Tibial nerve (tissue), 4 donors: Measurements from ENCODE around the gene SLC12A9. TPM values are rescaled to one million over a fixed set of nuclear protein-coding genes. Genes with fewer than 3 reads are reported as not detected.

ENCODE experiments used
- DNase-seq, 2 donors: peaks; one replicate each; pipeline ENCODE4 v3.0.0-alpha.2; 2019; ENCODE audit warnings: low spot score in 2 of 2
- H3K27ac ChIP-seq, 4 donors: fragments of 200-600 bp; sonication (generic) in 3 of 4; one replicate each; pipeline ENCODE4 v1.5.1; 2017 to 2019; ENCODE audit warnings: mild to moderate bottlenecking in 1 of 4
- H3K27me3 ChIP-seq, 2 donors: fragments of 200-600 bp; sonication (generic) in 1 of 2; one replicate each; pipeline versions ENCODE4 v1.5.1 to v1.6.0; 2017 to 2019
- H3K36me3 ChIP-seq, 3 donors: fragments of 200-600 bp; sonication (generic); one replicate each; pipeline ENCODE4 v1.5.1; 2018 to 2019
- H3K4me1 ChIP-seq, 4 donors: fragments of 200-600 bp; sonication (generic) in 3 of 4; one replicate each; pipeline ENCODE4 v1.5.1; 2017 to 2019
- H3K4me3 ChIP-seq, 4 donors: fragments of 200-600 bp; sonication (generic) in 3 of 4; one replicate each; pipeline ENCODE4 v1.5.1; 2017 to 2019; ENCODE audit warnings: mild to moderate bottlenecking in 1 of 4, moderate library complexity in 1 of 4
- H3K9me3 ChIP-seq, 4 donors: fragments of 200-600 bp; sonication (generic) in 3 of 4; one replicate each; pipeline ENCODE4 v1.5.1; 2017 to 2019
- EP300 ChIP-seq, 2 donors: sonication (generic); formaldehyde crosslinking; IDR thresholded peaks; one replicate each; pipeline ENCODE4 v1.6.1; 2017; ENCODE audit warnings: antibody characterized with exemption in 2 of 2, mild to moderate bottlenecking in 1 of 2
- POLR2A ChIP-seq, 2 donors: fragments of 450-650 bp; IDR thresholded peaks; one replicate each; pipeline ENCODE4 v1.6.1; 2017; ENCODE audit warnings: antibody characterized with exemption in 2 of 2, mild to moderate bottlenecking in 2 of 2, moderate library complexity in 2 of 2
- WGBS, 2 donors: methylation state at CpG; one replicate each; pipeline ENCODE4 v1.1.5; 2018; 5-methylcytosine and 5-hydroxymethylcytosine counted together
- total RNA-seq, 4 donors: library from RNA; depleted of rRNA; stranded (reverse); fragments of >200 nt; gene quantifications; one replicate each; pipeline ENCODE4 v1.1.0, GENCODE V29; 2016
- TF ChIP-seq, protein P1 (sequence below), 5 experiments: fragments of 200-600 bp in 3 of 5; fragments of 450-650 bp in 2 of 5; sonication (generic) in 3 of 5; IDR thresholded peaks; one replicate each; pipeline ENCODE4 v1.5.1; 2016 to 2019; ENCODE audit warnings: antibody characterized with exemption in 5 of 5, mild to moderate bottlenecking in 3 of 5, moderate library complexity in 2 of 5

The SLC12A9 gene
- total RNA-seq, 4 donors from 2014 or later, result 11.8 to 36.8 (median 32.1) TPM

DNA sequence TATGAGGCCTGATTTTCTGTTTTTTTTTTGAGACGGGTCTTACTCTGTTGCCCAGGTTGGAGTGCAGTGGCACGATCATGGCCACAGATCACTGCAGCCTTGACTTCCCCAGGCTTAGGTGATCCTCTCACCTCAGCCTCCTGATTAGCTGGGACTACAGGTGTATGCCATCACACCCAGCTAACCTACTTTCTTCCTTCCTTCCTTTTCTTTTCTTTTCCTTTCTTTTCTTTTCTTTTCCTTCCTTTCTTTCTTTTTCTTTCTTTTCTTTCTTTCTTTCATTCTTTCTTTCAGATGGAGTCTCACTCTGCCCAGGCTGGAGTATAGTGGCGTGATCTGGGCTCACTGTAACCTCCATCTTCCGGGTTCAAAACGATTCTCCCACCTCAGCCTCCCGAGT, 26.2 kb downstream of the SLC12A9 start:
- no peak for DNase-seq
- Histone ChIP-seq H3K9me3 (no peaks in the 10 kb centered on the region), H3K27me3 (no peaks in the 10 kb centered on the region), H3K4me3 (no peak overlapping the region), H3K4me1 (peaks cover 0 to 66% (median 26%) of the 10 kb centered on the region in 4 donors), H3K27ac (no peak overlapping the region), H3K36me3 (peaks cover 6 to 59% (median 25%) of the 10 kb centered on the region in 3 donors)
- 82 to 89% methylated on average over 6 of the region's 6 CpGs for WGBS, 2 donors
- TF ChIP-seq EP300 (IDR thresholded peaks at IDR 0.05) (no peak), POLR2A (IDR thresholded peaks at IDR 0.05) (no peak)
- TF ChIP-seq, protein P1, sequence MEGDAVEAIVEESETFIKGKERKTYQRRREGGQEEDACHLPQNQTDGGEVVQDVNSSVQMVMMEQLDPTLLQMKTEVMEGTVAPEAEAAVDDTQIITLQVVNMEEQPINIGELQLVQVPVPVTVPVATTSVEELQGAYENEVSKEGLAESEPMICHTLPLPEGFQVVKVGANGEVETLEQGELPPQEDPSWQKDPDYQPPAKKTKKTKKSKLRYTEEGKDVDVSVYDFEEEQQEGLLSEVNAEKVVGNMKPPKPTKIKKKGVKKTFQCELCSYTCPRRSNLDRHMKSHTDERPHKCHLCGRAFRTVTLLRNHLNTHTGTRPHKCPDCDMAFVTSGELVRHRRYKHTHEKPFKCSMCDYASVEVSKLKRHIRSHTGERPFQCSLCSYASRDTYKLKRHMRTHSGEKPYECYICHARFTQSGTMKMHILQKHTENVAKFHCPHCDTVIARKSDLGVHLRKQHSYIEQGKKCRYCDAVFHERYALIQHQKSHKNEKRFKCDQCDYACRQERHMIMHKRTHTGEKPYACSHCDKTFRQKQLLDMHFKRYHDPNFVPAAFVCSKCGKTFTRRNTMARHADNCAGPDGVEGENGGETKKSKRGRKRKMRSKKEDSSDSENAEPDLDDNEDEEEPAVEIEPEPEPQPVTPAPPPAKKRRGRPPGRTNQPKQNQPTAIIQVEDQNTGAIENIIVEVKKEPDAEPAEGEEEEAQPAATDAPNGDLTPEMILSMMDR (IDR thresholded peaks at IDR 0.05), result no peak

DNA sequence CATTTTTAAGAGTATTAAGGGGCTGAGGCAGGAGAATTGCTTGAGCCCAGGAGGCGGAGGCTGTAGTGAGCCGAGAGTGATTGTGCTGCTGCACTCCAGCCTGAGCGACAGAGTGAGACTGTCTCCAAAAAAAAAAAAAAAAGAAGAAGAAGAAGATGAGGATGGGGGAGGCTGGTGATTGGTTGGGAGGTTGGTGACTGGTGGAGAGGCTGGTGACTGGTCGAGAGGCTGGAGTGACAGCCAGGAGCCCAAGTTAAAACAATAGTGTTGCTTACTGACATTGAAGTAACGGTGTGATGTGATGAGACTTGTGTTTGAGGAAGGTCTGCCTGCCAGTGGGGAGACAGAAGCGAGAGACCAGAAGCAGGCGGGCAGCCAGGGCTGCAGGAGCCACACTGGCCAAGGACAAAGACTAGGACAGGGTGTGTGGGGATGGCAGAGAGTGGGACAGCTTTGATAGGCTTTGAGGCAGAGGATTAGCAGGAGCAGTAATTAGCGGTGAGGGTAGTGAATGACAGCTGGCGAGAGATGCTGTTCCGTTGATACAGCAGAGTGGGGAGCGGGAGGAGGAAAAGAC, 27.3 kb downstream of the SLC12A9 start:
- Histone ChIP-seq H3K36me3 (peaks cover 6 to 68% (median 30%) of the 10 kb centered on the region in 3 donors), H3K27ac (no peak overlapping the region), H3K4me3 (no peak overlapping the region), H3K9me3 (no peaks in the 10 kb centered on the region), H3K27me3 (no peaks in the 10 kb centered on the region), H3K4me1 (peaks cover 0 to 58% (median 22%) of the 10 kb centered on the region in 4 donors)
- DNase-seq, result no peak
- TF ChIP-seq EP300 (IDR thresholded peaks at IDR 0.05), result no peak
- TF ChIP-seq, protein P1 (IDR thresholded peaks at IDR 0.05), result no peak
- TF ChIP-seq POLR2A (IDR thresholded peaks at IDR 0.05), result no peak
- 83 to 86% methylated on average over 11 of the region's 11 CpGs for WGBS, 2 donors

DNA sequence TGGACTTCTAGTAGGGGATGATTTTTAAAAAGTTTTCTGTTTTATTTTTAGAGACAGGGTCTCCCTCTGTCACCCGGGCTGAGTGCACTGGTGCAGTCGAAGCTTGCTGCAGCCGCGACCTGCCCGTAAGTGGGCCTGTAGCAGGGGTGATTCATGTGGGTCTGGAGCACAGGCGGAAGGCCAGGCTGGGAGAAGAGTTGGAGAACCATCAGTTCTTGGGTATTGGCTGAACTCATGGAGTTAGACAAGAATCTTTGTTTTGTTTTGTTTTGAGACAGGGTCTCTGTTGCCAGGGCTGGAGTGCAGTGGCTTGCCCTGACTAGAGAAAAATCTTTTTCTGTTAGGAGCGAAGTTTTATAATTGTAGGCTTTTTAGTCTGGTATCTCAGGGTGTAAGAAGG, 28.1 kb downstream of the SLC12A9 start:
- DNase-seq, result no peak
- TF ChIP-seq, protein P1 (IDR thresholded peaks at IDR 0.05), result no peak
- TF ChIP-seq EP300 (IDR thresholded peaks at IDR 0.05), result no peak
- TF ChIP-seq POLR2A (IDR thresholded peaks at IDR 0.05), result no peak

DNA sequence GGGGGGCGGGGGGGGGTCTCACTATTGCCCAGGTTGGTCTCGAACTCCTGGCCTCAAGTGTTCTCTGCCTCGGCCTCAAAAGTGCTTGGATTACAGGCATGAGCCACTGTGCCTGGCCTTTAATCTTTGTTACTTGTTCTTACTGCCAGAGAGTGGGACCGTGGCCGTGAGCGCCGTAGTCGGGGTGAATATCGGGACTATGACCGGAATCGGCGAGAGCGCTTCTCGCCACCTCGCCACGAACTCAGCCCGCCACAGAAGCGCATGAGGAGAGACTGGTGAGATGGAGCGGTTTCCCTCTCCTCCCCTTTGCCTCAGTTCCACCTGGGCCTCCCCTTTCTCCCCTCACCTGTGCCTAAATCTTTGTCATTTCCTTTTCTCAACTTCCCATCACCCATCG, 28.6 kb downstream of the SLC12A9 start:
- H3K4me3 ChIP-seq, result no peak overlapping the region
- 95 to 96% methylated on average over 20 of the region's 20 CpGs for WGBS, 2 donors
- no peaks in the 10 kb centered on the region for H3K9me3 ChIP-seq
- peaks cover 6 to 81% (median 39%) of the 10 kb centered on the region in 3 donors for H3K36me3 ChIP-seq
- DNase-seq, result no peak
- peaks cover 0 to 51% (median 16%) of the 10 kb centered on the region in 4 donors for H3K4me1 ChIP-seq
- H3K27ac ChIP-seq, result no peak overlapping the region
- H3K27me3 ChIP-seq, result no peaks in the 10 kb centered on the region
- TF ChIP-seq, protein P1 (IDR thresholded peaks at IDR 0.05), result no peak

More for the DNA sequence above, 28.1 kb downstream of the SLC12A9 start:
- no peak overlapping the region for H3K4me3 ChIP-seq
- H3K27ac ChIP-seq, result no peak overlapping the region
- no peaks in the 10 kb centered on the region for H3K27me3 ChIP-seq
- H3K4me1 ChIP-seq, result peaks cover 0 to 56% (median 20%) of the 10 kb centered on the region in 4 donors
- WGBS, 2 donors, result 81 to 90% methylated on average over 7 of the region's 7 CpGs
- no peaks in the 10 kb centered on the region for H3K9me3 ChIP-seq
- peaks cover 6 to 77% (median 39%) of the 10 kb centered on the region in 3 donors for H3K36me3 ChIP-seq

DNA sequence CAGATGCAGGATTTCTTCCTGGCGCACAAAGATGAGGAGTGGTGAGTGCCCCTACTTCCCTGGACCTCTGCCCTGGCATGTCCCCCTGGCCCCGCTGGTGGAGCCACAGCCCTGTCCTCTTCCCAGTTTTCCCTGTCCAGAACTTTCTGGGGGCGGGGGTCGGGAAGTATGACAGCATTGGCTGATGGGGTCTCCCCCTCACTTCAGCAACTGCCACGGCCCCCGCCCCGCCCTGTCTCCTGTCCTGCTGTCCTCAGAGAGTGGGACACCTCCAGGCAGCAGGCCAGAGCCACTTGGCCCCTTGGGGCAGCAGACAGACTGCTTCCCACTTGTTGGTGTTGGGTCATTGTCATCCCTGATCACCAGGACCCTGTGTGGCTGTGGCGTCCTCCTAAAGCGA, 29.7 kb downstream of the SLC12A9 start:
- Histone ChIP-seq H3K27me3 (no peaks in the 10 kb centered on the region), H3K27ac (no peak overlapping the region), H3K4me1 (peaks cover 0 to 45% (median 6%) of the 10 kb centered on the region in 4 donors), H3K4me3 (no peak overlapping the region), H3K9me3 (no peaks in the 10 kb centered on the region), H3K36me3 (peaks cover 6 to 88% (median 49%) of the 10 kb centered on the region in 3 donors)
- DNase-seq, result no peak
- WGBS, 2 donors, result 86 to 89% methylated on average over 9 of the region's 9 CpGs
- no peak for TF ChIP-seq EP300 (IDR thresholded peaks at IDR 0.05)
- TF ChIP-seq, protein P1 (IDR thresholded peaks at IDR 0.05), result no peak
- no peak for TF ChIP-seq POLR2A (IDR thresholded peaks at IDR 0.05)
